Motor neuron (in vitro differentiated cells): ENCODE results near the gene CRX. TPM values are rescaled to one million over a fixed set of nuclear protein-coding genes. Genes with fewer than 3 reads are reported as not detected.
"Not testable (repeated sequence)": the region's sequence is repeated elsewhere in the genome, so short reads cannot be mapped to it uniquely, and the experiment has no call there.

Experiments used
- ATAC-seq, 8 experiments: fragments of 200-7000 bp; cut with Tn5 transposase; replicated peaks in 6 of 8; 2 replicates each; pipeline ENCODE4 v1.8.0; 2021; ENCODE audit warnings: mild to moderate bottlenecking in 8 of 8, moderate library complexity in 8 of 8
- H3K27ac ChIP-seq, 2 donors: fragments of 250-450 bp; sonication (Bioruptor Pico); 2 replicates each; pipeline ENCODE4 v1.9.0; 2021; ENCODE audit warnings: antibody characterized with exemption in 2 of 2, mild to moderate bottlenecking in 2 of 2, moderate library complexity in 1 of 2
- H3K4me1 ChIP-seq, 2 donors: fragments of 250-450 bp; sonication (Bioruptor Pico); replicated peaks in 1 of 2; 2 replicates each; pipeline ENCODE4 v1.6.1; 2021; ENCODE audit warnings: antibody characterized with exemption in 2 of 2, mild to moderate bottlenecking in 2 of 2, moderate library complexity in 1 of 2
- H3K4me3 ChIP-seq, 5 donors: fragments of 250-450 bp; sonication (Bioruptor Pico); 2 replicates each; pipeline ENCODE4 v1.9.0; 2021; ENCODE audit warnings: antibody characterized with exemption in 5 of 5, mild to moderate bottlenecking in 5 of 5, moderate library complexity in 4 of 5
- WGBS, 10 experiments: fragments of 450-650 bp; shearing (Covaris generic); methylation state at CpG; one replicate each; pipeline ENCODE4 v1.0.0; 2022; 5-methylcytosine and 5-hydroxymethylcytosine counted together
- in situ Hi-C, 9 experiments: fragments of 400-800 bp; cut with MboI; loops; one replicate each; pipeline ENCODE4 v1.15.0; 2021; ENCODE audit warnings: low sequenced_read_pairs in 9 of 9, low pct_unique_long_range_greater_than_20kb in 2 of 9; ENCODE audit not compliant: unreplicated experiment in 9 of 9
- total RNA-seq, 8 experiments: library from RNA; unstranded; fragments of 300-600 nt; gene quantifications; 2 replicates each; pipeline versions ENCODE4 v1.2.3 to v1.2.4, GENCODE V29; 2022

CRX gene
- total RNA-seq, 8 experiments from 2014 or later, result 0.05 to 3.0 (median 0.63) TPM; not detected in 1

DNA sequence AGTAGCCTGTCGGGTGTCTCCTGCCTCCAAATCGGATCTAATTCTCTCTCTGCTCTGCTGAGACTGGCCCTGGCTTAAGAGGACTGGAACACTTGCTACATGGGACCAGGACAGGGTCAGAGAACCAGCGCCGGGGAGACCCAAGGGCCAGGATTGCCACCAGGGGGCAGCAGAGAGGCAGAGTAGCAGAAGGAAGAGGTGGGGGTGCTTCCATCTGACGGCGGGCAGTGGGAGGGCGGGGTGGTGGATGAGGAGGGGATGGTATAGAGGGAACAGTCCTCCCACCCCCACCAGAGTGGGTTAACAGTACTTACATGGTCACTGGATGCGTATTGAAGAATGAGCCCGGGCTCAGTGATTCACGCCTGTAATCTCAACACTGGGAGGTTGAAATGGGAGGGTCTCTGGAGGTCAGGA lies 31.3 kb upstream of the CRX start:
- Histone ChIP-seq H3K27ac (no peak overlapping the region), H3K4me3 (no peak overlapping the region), H3K4me1 (no peaks in the 10 kb centered on the region)
- ATAC-seq, result peak; percentile 53 to 95 (median 67)
- WGBS, 10 experiments, result 10 to 20% methylated on average over 1 to 4 of the region's 10 CpGs; no CpG with 5 or more reads in 8 of the 10 experiments
- in situ Hi-C loops, result no loop called here

DNA sequence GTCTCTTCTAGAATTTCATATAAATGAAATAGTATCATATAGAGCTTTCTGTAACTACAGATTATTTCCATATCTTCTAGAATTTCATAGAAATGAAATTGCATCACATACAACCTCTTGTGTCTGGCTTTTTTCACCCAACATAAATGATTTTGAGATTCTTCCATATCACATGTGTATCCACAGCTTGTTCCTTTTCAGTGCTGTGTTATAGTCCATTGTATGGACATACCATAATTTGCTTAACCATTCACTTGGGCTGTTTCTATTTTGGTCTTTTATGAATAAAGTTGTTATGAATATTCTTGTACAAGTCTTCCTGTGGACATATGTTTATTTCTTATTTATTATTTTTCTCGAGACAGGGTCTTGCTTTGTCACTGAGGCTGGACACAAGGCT lies 29.1 kb upstream of the CRX start:
- no peaks in the 10 kb centered on the region for H3K4me1 ChIP-seq
- H3K27ac ChIP-seq, result no peak overlapping the region
- no peak for ATAC-seq
- WGBS, 10 experiments, result 82 to 100% (median 94%) methylated on average over 1 of the region's 1 CpG; no CpG with 5 or more reads in 4 of the 10 experiments
- H3K4me3 ChIP-seq, result no peak overlapping the region
- in situ Hi-C loops, result no loop called here

DNA sequence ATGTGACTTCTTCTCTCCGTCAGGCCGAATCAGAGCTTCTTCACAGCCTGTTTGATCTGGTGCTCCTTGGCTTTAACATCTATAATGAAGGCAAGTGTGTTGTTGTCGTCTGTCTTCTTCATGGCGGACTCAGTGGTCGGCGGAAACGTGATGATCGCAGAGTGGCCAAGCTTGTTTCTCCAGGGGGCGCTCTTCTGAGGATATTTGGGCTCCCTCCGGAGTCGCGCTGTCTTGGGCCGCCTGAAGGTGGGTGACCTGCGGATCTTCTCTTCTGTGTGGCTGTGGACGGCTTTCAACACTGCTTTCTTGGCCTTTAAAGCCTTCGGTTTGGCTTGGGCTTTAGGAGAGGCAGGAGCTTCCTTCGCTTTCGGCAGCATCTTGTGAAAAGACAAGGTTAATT lies 27.2 kb upstream of the CRX start:
- Histone ChIP-seq H3K27ac (no peak overlapping the region), H3K4me1 (no peaks in the 10 kb centered on the region), H3K4me3 (no peak overlapping the region)
- ATAC-seq, result no peak
- in situ Hi-C loops, result no loop called here
- 80 to 100% (median 91%) methylated on average over 1 to 18 of the region's 18 CpGs; no CpG with 5 or more reads in 1 of the 10 experiments for WGBS, 10 experiments

DNA sequence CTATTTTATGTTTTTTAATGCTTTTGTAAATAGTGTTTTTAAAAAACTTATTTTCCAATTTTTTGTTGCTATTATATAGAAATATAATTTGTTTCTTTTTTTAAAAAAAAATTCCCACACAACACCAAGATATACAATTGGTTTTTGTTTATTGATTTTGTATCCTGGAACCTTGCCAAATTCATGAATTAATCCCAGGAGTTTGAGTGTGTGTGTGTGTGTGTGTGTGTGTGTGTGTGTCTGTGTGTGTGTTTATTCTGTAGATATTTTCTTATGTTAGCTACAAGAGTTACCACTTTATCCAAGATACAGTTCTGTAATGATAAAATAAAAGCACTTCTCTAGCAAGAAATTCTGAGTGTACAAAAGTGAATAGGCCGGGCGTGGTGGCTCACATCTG lies 25.0 kb upstream of the CRX start:
- Histone ChIP-seq H3K4me3 (no peak overlapping the region), H3K27ac (no peak overlapping the region), H3K4me1 (no peaks in the 10 kb centered on the region)
- 83 to 100% (median 90%) methylated on average over 2 of the region's 2 CpGs; no CpG with 5 or more reads in 7 of the 10 experiments for WGBS, 10 experiments
- in situ Hi-C loops, result no loop called here
- no peak for ATAC-seq

DNA sequence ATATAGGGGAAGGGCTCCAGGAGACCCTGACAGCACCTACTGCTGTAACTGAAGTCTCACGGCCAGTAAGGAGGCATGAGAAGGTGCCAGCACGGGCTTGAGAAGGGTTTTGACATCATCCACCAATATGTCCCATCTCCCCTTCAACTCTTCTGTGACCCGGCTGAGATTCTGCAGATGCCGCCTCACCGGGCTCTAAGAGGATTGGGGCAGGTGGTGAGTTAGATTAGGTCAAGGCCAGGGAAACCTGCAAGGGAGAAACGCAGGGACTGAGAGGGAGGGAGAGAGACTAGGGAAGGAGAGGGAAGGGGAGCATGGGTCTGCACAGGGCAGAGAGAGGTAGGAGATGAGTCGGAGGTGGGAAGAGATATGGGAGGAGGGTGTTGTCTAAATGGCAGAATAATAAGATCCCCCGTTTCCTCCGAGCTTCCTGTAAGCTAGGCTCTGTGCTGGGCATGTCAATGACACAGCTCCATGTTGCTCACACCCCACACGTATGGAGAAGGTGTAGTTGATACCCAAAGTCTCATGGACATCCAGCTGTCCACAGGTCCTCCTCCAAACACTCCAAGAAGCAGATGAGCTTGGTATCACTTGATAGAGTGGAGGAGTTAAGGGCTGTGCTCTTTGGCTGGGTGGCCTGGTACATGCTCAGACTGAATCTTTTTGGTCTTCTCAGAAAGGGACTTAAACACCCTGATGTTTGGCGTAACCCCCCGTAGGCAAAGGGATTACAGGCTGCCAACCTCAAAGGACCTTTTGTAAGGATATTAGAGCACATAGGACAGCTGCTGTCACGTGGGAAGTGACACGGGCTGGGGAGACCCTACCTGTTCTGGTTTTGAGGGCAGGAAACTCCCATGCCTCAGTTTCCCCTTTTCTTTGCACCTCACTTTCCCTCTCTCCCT lies 23.5 kb upstream of the CRX start:
- Histone ChIP-seq H3K4me1 (no peaks in the 10 kb centered on the region), H3K27ac (no peak overlapping the region), H3K4me3 (no peak overlapping the region)
- 20 to 100% (median 65%) methylated on average over 1 to 7 of the region's 14 CpGs for WGBS, 10 experiments
- no peak for ATAC-seq
- in situ Hi-C loops, result no loop called here

DNA sequence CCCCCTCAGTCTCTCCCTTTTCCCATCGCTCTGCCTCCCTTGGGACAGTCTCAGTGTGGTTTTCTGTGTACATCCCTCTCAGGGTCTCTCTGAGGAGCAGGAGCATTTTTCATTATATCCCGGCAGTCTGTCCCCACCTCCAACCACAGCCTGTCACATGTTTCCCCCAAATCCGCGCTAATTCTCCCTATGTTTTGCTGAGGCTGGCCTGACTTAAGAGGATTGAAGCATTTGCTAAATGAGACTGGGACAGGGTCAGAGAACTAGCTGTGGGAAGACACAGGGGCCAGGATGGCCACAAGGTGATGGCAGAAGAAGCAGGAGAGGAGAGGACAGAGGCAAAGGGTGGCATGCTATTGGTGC lies 22.9 kb upstream of the CRX start:
- H3K4me1 ChIP-seq, result no peaks in the 10 kb centered on the region
- no peak overlapping the region for H3K27ac ChIP-seq
- no peak overlapping the region for H3K4me3 ChIP-seq
- in situ Hi-C loops, result no loop called here
- WGBS, 10 experiments, result 25 to 100% (median 76%) methylated on average over 1 to 4 of the region's 4 CpGs
- ATAC-seq, result no peak

DNA sequence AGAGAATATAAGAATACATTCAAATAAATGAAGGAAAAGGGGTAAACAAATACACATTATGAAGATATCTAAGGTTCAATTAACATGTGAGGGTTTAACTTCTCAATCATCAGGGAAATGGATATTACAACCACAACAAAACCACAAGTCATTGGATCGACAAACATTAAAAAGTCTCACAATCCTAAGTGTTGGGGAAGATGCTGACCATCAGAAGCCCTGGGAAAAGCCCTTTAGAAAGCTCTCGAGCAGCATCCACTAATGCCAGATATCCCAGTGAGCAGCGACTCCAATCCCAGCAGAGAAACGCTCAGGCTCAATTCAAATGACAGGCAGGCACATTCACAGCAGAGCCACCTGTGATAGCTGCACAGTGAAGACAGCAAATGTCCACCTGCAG lies 20.5 kb upstream of the CRX start:
- ATAC-seq, result no peak
- no peak overlapping the region for H3K27ac ChIP-seq
- in situ Hi-C loops, result no loop called here
- WGBS, 10 experiments, result 29 to 90% (median 75%) methylated on average over 1 to 4 of the region's 4 CpGs; no CpG with 5 or more reads in 1 of the 10 experiments
- H3K4me1 ChIP-seq, result no peaks in the 10 kb centered on the region
- no peak overlapping the region for H3K4me3 ChIP-seq

DNA sequence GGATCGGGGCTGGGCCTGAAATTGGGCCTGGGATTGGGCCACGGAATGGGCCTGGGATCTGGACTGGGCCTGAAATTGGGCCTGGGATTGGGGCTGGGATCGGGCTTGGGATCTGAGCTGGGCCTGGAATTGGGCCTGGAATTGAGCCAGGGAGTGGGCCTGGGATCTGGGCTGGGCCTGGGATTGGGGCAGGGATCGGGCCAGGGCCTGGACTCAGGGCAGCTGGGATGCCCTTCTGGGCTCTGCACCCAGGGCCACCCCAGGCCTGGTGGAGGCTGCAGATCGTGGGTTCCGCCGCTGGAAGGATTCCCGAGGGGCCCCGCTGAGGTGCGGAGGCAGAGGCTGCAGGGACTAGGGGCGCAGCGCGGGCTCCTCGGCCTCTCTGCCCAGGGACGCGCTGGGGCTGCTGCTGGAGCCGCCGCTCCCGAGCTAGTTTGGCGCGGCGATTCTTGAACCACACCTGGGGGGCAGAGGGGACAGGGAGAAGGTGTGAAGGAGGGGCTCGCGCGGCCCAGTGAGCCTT lies 19.2 kb upstream of the CRX start:
- Histone ChIP-seq H3K4me1 (no peaks in the 10 kb centered on the region), H3K27ac (no peak overlapping the region), H3K4me3 (no peak overlapping the region)
- in situ Hi-C loops, result no loop called here
- WGBS, 10 experiments, result 80 to 100% methylated on average over 1 of the region's 25 CpGs; no CpG with 5 or more reads in 8 of the 10 experiments
- no peak for ATAC-seq

DNA sequence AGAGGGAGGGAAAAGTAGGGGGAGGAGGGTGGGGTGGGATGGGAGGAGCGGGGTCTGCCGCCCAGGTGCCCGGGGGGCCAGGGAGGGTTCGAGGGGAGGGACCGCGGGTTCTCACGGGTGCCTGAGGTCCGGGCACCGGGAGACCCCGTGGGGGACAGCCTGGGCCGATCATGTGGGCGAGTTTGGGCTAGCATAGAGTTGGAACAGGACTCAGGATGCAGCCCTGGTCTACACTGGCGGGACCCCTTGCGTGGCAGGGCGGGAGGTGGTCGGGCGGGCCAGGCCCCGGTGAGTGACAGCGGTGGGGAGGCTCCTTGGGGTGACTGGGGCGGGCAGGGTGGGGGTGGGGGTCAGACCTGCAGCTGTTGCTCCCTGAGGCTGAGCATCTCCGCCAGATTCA lies 18.6 kb upstream of the CRX start:
- in situ Hi-C loops, H3K4me1 ChIP-seq, ATAC-seq, H3K27ac ChIP-seq, H3K4me3 ChIP-seq: not testable (repeated sequence)
- no CpG with 5 or more reads among the region's 21 CpGs for WGBS, 10 experiments

DNA sequence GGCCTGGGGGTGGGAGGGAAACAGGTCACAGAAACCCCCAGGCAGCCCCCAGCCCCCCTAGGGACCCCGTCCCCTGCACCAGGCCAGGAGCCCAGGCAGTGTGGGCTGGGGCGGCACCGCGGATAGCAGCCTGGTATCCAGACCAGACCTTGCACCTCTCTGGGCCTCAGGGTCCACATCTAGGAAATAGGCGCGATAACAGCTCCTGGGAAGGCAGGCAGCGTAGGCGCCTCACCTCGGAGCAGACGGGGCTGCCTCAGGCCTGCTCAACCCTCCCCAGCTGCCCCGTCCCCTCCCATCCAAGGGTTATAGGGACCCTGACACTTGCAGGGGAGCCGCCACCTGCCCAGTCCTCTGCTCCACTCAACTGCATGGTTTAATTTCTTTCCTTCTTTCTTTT lies 18.1 kb upstream of the CRX start:
- H3K27ac ChIP-seq, H3K4me3 ChIP-seq, in situ Hi-C loops, H3K4me1 ChIP-seq: not testable (repeated sequence)
- no CpG with 5 or more reads among the region's 12 CpGs for WGBS, 10 experiments
- peak in 1 of 8 experiments; percentile 22 for ATAC-seq

DNA sequence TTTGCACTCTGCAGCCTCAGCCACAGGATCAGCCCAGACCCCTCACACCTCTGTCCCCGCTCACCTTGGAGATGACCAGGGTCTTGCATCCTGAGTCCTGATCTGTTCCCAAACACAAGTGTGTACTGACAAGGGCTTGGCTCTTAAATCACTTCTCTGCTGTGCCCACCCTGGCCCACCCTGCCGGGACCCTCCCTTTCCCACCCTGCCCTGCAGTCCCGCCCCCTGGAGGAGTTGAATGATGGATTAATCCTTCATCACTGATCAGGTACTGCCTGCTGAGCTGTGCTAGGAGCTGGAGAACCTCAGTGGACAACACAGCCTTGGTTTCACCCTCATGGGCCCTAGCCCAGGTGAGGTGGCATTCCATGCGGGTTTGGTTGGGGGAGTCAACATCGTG lies 17.3 kb upstream of the CRX start, which contains the start of gene TPRX1:
Gene TPRX1, minus strand, starts transcription at position 101 of the 400 bp plus-strand sequence. Its CDS starts 12 bp downstream, at position 89.
- H3K27ac ChIP-seq, H3K4me1 ChIP-seq, in situ Hi-C loops, H3K4me3 ChIP-seq: not testable (repeated sequence)
- WGBS, 10 experiments, result no CpG with 5 or more reads among the region's 5 CpGs
- peak in 1 of 8 experiments; percentile 21 for ATAC-seq

DNA sequence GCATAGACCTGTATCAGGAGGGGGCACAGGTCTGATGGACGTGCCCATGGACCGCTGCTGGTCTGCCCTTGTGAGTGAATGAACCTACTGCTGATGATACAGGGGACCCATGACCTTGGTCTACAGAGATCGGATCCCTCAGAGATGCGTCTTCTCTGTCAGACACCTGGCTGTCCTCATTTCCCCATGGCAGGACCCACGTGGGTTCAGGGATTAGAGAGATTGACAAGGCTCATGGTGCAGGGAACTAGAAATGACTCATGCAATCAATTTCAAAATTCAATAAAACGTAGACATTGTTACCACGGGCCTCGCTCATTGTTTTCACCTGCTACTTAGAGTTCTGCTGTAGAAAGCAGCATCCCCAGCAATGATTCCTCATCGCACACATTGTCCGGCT lies 16.4 kb upstream of the CRX start:
- ATAC-seq, result peak in 3 of 8 experiments; percentile 19 to 58 (median 35)
- H3K4me3 ChIP-seq, result no peak overlapping the region

DNA sequence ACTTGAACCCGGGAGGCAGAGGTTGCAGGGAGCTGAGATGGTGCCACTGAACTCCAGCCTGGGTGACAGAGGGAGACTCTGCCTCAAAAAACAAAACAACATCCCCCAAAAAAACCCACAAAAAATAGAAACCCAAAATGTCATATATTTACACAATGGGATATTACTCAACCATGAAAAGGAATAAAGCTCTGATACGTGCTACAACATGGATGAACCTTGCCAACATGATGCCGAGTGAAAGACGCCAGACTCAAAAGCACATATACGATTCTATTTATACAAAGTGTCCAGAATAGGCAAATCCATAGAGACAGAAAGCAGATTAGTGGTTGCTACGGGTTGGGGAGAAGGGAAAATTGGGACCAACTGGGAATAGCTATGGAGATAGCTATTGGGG lies 15.3 kb upstream of the CRX start:
- WGBS, 10 experiments, result 58 to 100% (median 80%) methylated on average over 1 to 6 of the region's 6 CpGs; no CpG with 5 or more reads in 1 of the 10 experiments
- H3K4me3 ChIP-seq, result no peak overlapping the region
- in situ Hi-C loops, result no loop called here
- ATAC-seq, result no peak
- no peak overlapping the region for H3K27ac ChIP-seq
- no peaks in the 10 kb centered on the region for H3K4me1 ChIP-seq

More for the DNA sequence above, 16.4 kb upstream of the CRX start:
- in situ Hi-C loops, result no loop called here
- Histone ChIP-seq H3K27ac (no peak overlapping the region), H3K4me1 (no peaks in the 10 kb centered on the region)
- 43 to 100% (median 83%) methylated on average over 2 to 9 of the region's 10 CpGs; no CpG with 5 or more reads in 2 of the 10 experiments for WGBS, 10 experiments
